H9 (cell line): ENCODE measurements around the gene TTC27. TPM values are rescaled to one million over a fixed set of nuclear protein-coding genes. Genes with fewer than 3 reads are reported as not detected.

Source experiments
- DNase-seq: peaks from one replicate; pipeline ENCODE4 v3.0.0-alpha.2; 2017
- H2AFZ ChIP-seq: one replicate; pipeline ENCODE4 v1.6.1; 2013; ENCODE audit warnings: mild to moderate bottlenecking, low read length, control low read depth, moderate library complexity
- H2AK5ac ChIP-seq: 2 replicates; pipeline ENCODE4 v1.6.1; 2013; ENCODE audit warnings: low read length, control low read depth, mixed read lengths; ENCODE audit not compliant: insufficient read length
- H2BK120ac ChIP-seq: one replicate; pipeline ENCODE4 v1.6.1; 2013; ENCODE audit warnings: low read depth, mild to moderate bottlenecking, low read length, control low read depth, inconsistent platforms; ENCODE audit not compliant: poor library complexity, severe bottlenecking
- H2BK12ac ChIP-seq: 2 replicates; pipeline ENCODE4 v1.6.1; 2013; ENCODE audit warnings: low read length, control low read depth, mixed read lengths, low read depth; ENCODE audit not compliant: insufficient read length
- H2BK15ac ChIP-seq: 2 replicates; pipeline ENCODE4 v1.6.1; 2013; ENCODE audit warnings: low read depth, low read length, control low read depth
- H2BK20ac ChIP-seq: one replicate; pipeline ENCODE4 v1.6.1; 2013; ENCODE audit warnings: low read depth, mild to moderate bottlenecking, low read length, control low read depth, inconsistent platforms; ENCODE audit not compliant: poor library complexity, severe bottlenecking
- H2BK5ac ChIP-seq: 2 replicates; pipeline ENCODE4 v1.6.1; 2013; ENCODE audit warnings: low read length, control low read depth, mixed read lengths; ENCODE audit not compliant: insufficient read length
- H3K14ac ChIP-seq: 2 replicates; pipeline ENCODE4 v1.6.1; 2013; ENCODE audit warnings: low read length, control low read depth; ENCODE audit not compliant: insufficient read depth
- H3K18ac ChIP-seq: 2 replicates; pipeline ENCODE4 v1.6.1; 2013; ENCODE audit warnings: low read depth, mild to moderate bottlenecking, mixed read lengths, low read length, control low read depth; ENCODE audit not compliant: insufficient read length
- H3K23ac ChIP-seq: 2 replicates; pipeline ENCODE4 v1.6.1; 2013; ENCODE audit warnings: low read length, control low read depth, mixed read lengths, low read depth; ENCODE audit not compliant: insufficient read length
- H3K23me2 ChIP-seq: 2 replicates; pipeline ENCODE4 v1.6.1; 2013; ENCODE audit warnings: low read depth, mild to moderate bottlenecking, mixed read lengths, low read length, control low read depth; ENCODE audit not compliant: insufficient read length, poor library complexity, severe bottlenecking
- H3K27ac ChIP-seq: 2 replicates; pipeline ENCODE4 v1.5.1; 2013; ENCODE audit warnings: low read length, control low read depth, mixed read lengths, low read depth; ENCODE audit not compliant: insufficient read length
- H3K27me3 ChIP-seq: 2 replicates; pipeline ENCODE4 v1.6.1; 2013; ENCODE audit warnings: low read length, control low read depth, inconsistent platforms; ENCODE audit not compliant: insufficient read depth
- H3K4ac ChIP-seq: 2 replicates; pipeline ENCODE4 v1.6.1; 2013; ENCODE audit warnings: low read depth, mild to moderate bottlenecking, control low read depth, inconsistent platforms, low read length, moderate library complexity
- H3K4me1 ChIP-seq: 2 replicates; pipeline ENCODE4 v1.6.1; 2013; ENCODE audit warnings: low read length, control low read depth, inconsistent platforms; ENCODE audit not compliant: insufficient read depth
- H3K4me2 ChIP-seq: 2 replicates; pipeline ENCODE4 v1.6.1; 2013; ENCODE audit warnings: low read length, control low read depth, mixed read lengths; ENCODE audit not compliant: insufficient read length, insufficient read depth
- H3K56ac ChIP-seq: 2 replicates; pipeline ENCODE4 v1.6.1; 2013; ENCODE audit warnings: low read depth, mild to moderate bottlenecking, mixed read lengths, low read length, control low read depth; ENCODE audit not compliant: insufficient read length
- H3K79me1 ChIP-seq: 2 replicates; pipeline ENCODE4 v1.6.1; 2013; ENCODE audit warnings: low read depth, mild to moderate bottlenecking, moderate library complexity, low read length, control low read depth, inconsistent platforms; ENCODE audit not compliant: insufficient read depth, poor library complexity, severe bottlenecking
- H3K79me2 ChIP-seq: 2 replicates; pipeline ENCODE4 v1.6.1; 2013; ENCODE audit warnings: low read length, control low read depth, inconsistent platforms; ENCODE audit not compliant: insufficient read depth
- H3K9ac ChIP-seq: 2 replicates; pipeline ENCODE4 v1.6.1; 2013; ENCODE audit warnings: low read length, control low read depth, mixed read lengths; ENCODE audit not compliant: insufficient read length; ENCODE audit errors: extremely low read depth
- H3K9me3 ChIP-seq: one replicate; pipeline ENCODE4 v1.6.1; 2013; ENCODE audit warnings: low read depth, low read length, inconsistent platforms; ENCODE audit not compliant: control insufficient read depth
- H3T11ph ChIP-seq: one replicate; pipeline ENCODE4 v1.6.1; 2013; ENCODE audit warnings: mild to moderate bottlenecking, low read length, control low read depth, inconsistent platforms
- H4K20me1 ChIP-seq: one replicate; pipeline ENCODE4 v1.6.1; 2013; ENCODE audit not compliant: control insufficient read depth, insufficient read length, insufficient read depth
- H4K5ac ChIP-seq: 2 replicates; pipeline ENCODE4 v1.6.1; 2013; ENCODE audit warnings: low read depth, mild to moderate bottlenecking, mixed read lengths, low read length, control low read depth; ENCODE audit not compliant: insufficient read length
- H4K8ac ChIP-seq: replicated peaks from 2 replicates; pipeline ENCODE4 v1.6.1; 2013; ENCODE audit warnings: low read length, control low read depth, mixed read lengths, low read depth; ENCODE audit not compliant: insufficient read length
- H4K91ac ChIP-seq: 2 replicates; pipeline ENCODE4 v1.6.1; 2013; ENCODE audit warnings: low read depth, mild to moderate bottlenecking, moderate library complexity, mixed read lengths, low read length, control low read depth; ENCODE audit not compliant: insufficient read length
- H3K27ac Mint-ChIP-seq, 3 experiments: 2 replicates in 2 of 3; 3 replicates in 1 of 3; pipeline ENCODE4 v1.8.0; 2020 to 2021; ENCODE audit warnings: mixed read lengths in 3 of 3, mild to moderate bottlenecking in 1 of 3, moderate library complexity in 1 of 3
- H3K27me3 Mint-ChIP-seq: 2 replicates; pipeline ENCODE4 v1.8.0; 2021; ENCODE audit warnings: low read depth, mild to moderate bottlenecking, moderate library complexity, mixed read lengths
- H3K36me3 Mint-ChIP-seq, 3 experiments: 2 replicates in 2 of 3; 3 replicates in 1 of 3; pipeline ENCODE4 v1.8.0; 2020 to 2021; ENCODE audit warnings: low read depth in 3 of 3, mixed read lengths in 3 of 3; ENCODE audit not compliant: insufficient read depth in 1 of 3
- H3K4me1 Mint-ChIP-seq, 2 experiments: 2 replicates each; pipeline ENCODE4 v1.8.0; 2020; ENCODE audit warnings: mixed read lengths in 2 of 2
- H3K4me3 Mint-ChIP-seq, 2 experiments: 2 replicates in 1 of 2; 3 replicates in 1 of 2; pipeline ENCODE4 v1.8.0; 2020 to 2021; ENCODE audit warnings: mild to moderate bottlenecking in 2 of 2, mixed read lengths in 2 of 2, moderate library complexity in 1 of 2
- H3K9me3 Mint-ChIP-seq, 2 experiments: 2 replicates in 1 of 2; 3 replicates in 1 of 2; pipeline ENCODE4 v1.8.0; 2020; ENCODE audit warnings: mild to moderate bottlenecking in 2 of 2, mixed read lengths in 2 of 2, moderate library complexity in 1 of 2
- WGBS: extraction: QIAGEN DNeasy Blood & Tissue Kit; methylation state at CpG from one replicate; pipeline ENCODE4 v1.1.7; 2013; ENCODE audit warnings: missing lambda C conversion rate, low lambda C conversion rate, mixed read lengths; ENCODE audit not compliant: insufficient read length; ENCODE audit errors: extremely low coverage; 5-methylcytosine and 5-hydroxymethylcytosine counted together
- total RNA-seq: library from RNA; stranded (reverse); gene quantifications from 2 replicates; pipeline ENCODE4 v1.2.1, GENCODE V29; 2021
- TF ChIP-seq, protein P1 (sequence below): fragments of 200-600 bp; sonication (generic); conservative IDR thresholded peaks from 3 replicates; pipeline ENCODE4 v1.8.0; 2021; ENCODE audit warnings: antibody characterized with exemption, mild to moderate bottlenecking

Gene TTC27
- total RNA-seq, 1 experiment from 2014 or later = 26.0 TPM

DNA sequence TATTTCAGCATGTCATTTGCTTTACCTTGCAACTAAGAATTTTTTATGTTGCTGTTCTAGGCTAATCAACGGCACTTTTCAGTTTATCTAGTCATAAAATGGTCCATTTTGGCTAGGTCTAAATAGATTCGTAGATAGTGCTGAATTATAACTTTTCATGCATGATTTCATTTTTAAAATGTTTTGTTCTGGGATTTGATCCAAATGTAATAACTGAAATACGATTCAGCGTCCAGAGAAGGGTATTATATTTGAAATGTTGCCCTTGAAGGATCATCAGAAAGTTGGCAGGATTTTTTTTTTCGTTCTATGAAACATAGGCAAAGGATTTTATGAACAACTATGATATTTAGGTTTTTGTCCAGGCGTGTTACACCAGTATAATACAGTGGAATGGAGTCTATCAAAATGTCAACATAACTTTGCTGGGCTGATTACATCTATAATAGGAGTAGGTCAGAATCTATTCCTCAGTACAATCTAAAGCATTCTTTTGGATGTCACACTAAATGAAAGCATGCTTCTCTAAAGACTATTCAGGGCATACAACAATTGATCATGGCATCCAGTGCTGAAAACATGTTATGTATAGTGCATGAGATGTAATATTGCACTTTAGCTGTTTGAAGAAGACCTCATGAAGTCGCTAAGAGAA lies 24.8 kb downstream of the TTC27 start:
- Histone ChIP-seq H2BK15ac (no peak overlapping the region), H3K14ac (no peak overlapping the region), H3K9me3 (no peaks in the 10 kb centered on the region), H3K4me1 (no peaks in the 10 kb centered on the region), H3K27ac (no peak overlapping the region), H3K18ac (no peak overlapping the region), H4K8ac (no peak overlapping the region), H3K23ac (no peak overlapping the region), H3K9ac (no peak overlapping the region), H2BK120ac (no peak overlapping the region), H4K20me1 (no peaks in the 10 kb centered on the region), H3T11ph (no peak overlapping the region), H2BK20ac (no peak overlapping the region), H4K91ac (no peak overlapping the region), H4K5ac (no peak overlapping the region), H3K56ac (no peak overlapping the region), H2AFZ (no peak overlapping the region), H3K23me2 (no peaks in the 10 kb centered on the region), H2AK5ac (no peak overlapping the region), H3K4me2 (no peak overlapping the region), H3K4ac (no peak overlapping the region), H2BK5ac (no peak overlapping the region), H3K79me1 (no peaks in the 10 kb centered on the region), H3K79me2 (no peaks in the 10 kb centered on the region), H3K27me3 (no peaks in the 10 kb centered on the region), H2BK12ac (no peak overlapping the region)
- no peak for DNase-seq
- H3K4me1 Mint-ChIP-seq = no peaks in the 10 kb centered on the region
- TF ChIP-seq, protein P1, sequence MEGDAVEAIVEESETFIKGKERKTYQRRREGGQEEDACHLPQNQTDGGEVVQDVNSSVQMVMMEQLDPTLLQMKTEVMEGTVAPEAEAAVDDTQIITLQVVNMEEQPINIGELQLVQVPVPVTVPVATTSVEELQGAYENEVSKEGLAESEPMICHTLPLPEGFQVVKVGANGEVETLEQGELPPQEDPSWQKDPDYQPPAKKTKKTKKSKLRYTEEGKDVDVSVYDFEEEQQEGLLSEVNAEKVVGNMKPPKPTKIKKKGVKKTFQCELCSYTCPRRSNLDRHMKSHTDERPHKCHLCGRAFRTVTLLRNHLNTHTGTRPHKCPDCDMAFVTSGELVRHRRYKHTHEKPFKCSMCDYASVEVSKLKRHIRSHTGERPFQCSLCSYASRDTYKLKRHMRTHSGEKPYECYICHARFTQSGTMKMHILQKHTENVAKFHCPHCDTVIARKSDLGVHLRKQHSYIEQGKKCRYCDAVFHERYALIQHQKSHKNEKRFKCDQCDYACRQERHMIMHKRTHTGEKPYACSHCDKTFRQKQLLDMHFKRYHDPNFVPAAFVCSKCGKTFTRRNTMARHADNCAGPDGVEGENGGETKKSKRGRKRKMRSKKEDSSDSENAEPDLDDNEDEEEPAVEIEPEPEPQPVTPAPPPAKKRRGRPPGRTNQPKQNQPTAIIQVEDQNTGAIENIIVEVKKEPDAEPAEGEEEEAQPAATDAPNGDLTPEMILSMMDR = no peak
- H3K36me3 Mint-ChIP-seq = peaks cover 2 to 26% (median 7%) of the 10 kb centered on the region in 3 experiments; a peak in 4 of 7 replicates
- H3K4me3 Mint-ChIP-seq = no peak overlapping the region
- H3K9me3 Mint-ChIP-seq = no peaks in the 10 kb centered on the region
- no peaks in the 10 kb centered on the region for H3K27me3 Mint-ChIP-seq
- WGBS = no CpG with 5 or more reads among the region's 7 CpGs
- H3K27ac Mint-ChIP-seq = no peak overlapping the region
